Measurements from ENCODE around the gene TRIM74. TPM values are rescaled to one million over a fixed set of nuclear protein-coding genes. Genes with fewer than 3 reads are reported as not detected.

TRIM74 gene
- 0.14 TPM in 1 of 2 replicates, not detected in the other for total RNA-seq

GRCh38 chr7:72968980-72969516 lies at the start of gene TRIM74:
TSS of gene TRIM74 (minus strand) at chr7:72969466. CDS start at chr7:72966157, 3,309 bp downstream.

GRCh38 chr7:72924733-72925545 lies 44.3 kb downstream of the TRIM74 start, which contains the start of gene POM121:
TSS of gene POM121 (plus strand) at chr7:72925095. CDS start at chr7:72925122, 27 bp downstream.

Small RNAs within 50 kb of the gene (small RNA-seq; reads per million reads assigned to genes)
- gene RF00019, result not detected

Other genes with a start within 250 kb of the TRIM74 start
- gene TYW1B, start 141.3 kb downstream of the TRIM74 start, total RNA-seq, result 2.0 and 2.4 TPM in 2 replicates
- gene POM121, start 44.4 kb downstream of the TRIM74 start, total RNA-seq, result 13.6 and 15.9 TPM in 2 replicates
- not detected in 2 replicates for gene SPDYE8, start 60.3 kb upstream of the TRIM74 start, total RNA-seq
- gene SPDYE11, start 88.4 kb upstream of the TRIM74 start, total RNA-seq, result not detected in 2 replicates
- not detected in 2 replicates for gene SPDYE9, start 116.6 kb upstream of the TRIM74 start, total RNA-seq

All from thoracic aorta endothelial cell (primary cell).